Sigmoid colon (tissue), 7 donors: Measurements from ENCODE around the gene LDB2. TPM values are rescaled to one million over a fixed set of nuclear protein-coding genes. Genes with fewer than 3 reads are reported as not detected.
"Not testable (repeated sequence)": the region's sequence is repeated elsewhere in the genome, so short reads cannot be mapped to it uniquely, and the experiment has no call there.

ENCODE experiments used
- DNase-seq: peaks from one replicate; pipeline ENCODE4 v3.0.0-alpha.2; 2019
- H3K27ac ChIP-seq, 4 donors: fragments of 200-600 bp; sonication (generic); one replicate each; pipeline ENCODE4 v1.5.1; 2016 to 2019; ENCODE audit warnings: mild to moderate bottlenecking in 1 of 4
- H3K27me3 ChIP-seq, 3 donors: fragments of 200-600 bp; sonication (generic); one replicate each; pipeline ENCODE4 v1.5.1; 2019; ENCODE audit warnings: mild to moderate bottlenecking in 1 of 3
- H3K36me3 ChIP-seq, 4 donors: fragments of 200-600 bp; sonication (generic); one replicate each; pipeline ENCODE4 v1.5.1; 2016 to 2019
- H3K4me1 ChIP-seq, 4 donors: fragments of 200-600 bp; sonication (generic); one replicate each; pipeline ENCODE4 v1.5.1; 2017 to 2019
- H3K4me3 ChIP-seq, 4 donors: fragments of 200-600 bp; sonication (generic); one replicate each; pipeline ENCODE4 v1.5.1; 2017 to 2019; ENCODE audit warnings: mild to moderate bottlenecking in 2 of 4, moderate library complexity in 1 of 4
- H3K9me3 ChIP-seq, 4 donors: fragments of 200-600 bp in 3 of 4; sonication (generic) in 3 of 4; one replicate each; pipeline versions ENCODE4 v1.5.1 to v1.6.1; 2013 to 2019
- CTCF ChIP-seq, 4 experiments: fragments of 450-650 bp in 3 of 4; fragments of 200-600 bp in 1 of 4; IDR thresholded peaks; one replicate each; pipeline ENCODE4 v1.5.1; 2016 to 2019; ENCODE audit warnings: antibody characterized with exemption in 4 of 4, mild to moderate bottlenecking in 3 of 4, moderate library complexity in 2 of 4
- EP300 ChIP-seq, 4 donors: sonication (generic); formaldehyde crosslinking; IDR thresholded peaks; one replicate each; pipeline ENCODE4 v1.6.1; 2017; ENCODE audit warnings: antibody characterized with exemption in 4 of 4
- POLR2A ChIP-seq, 2 donors: fragments of 450-650 bp; IDR thresholded peaks; one replicate each; pipeline ENCODE4 v1.6.1; 2016; ENCODE audit warnings: antibody characterized with exemption in 2 of 2, mild to moderate bottlenecking in 2 of 2, moderate library complexity in 2 of 2
- POLR2AphosphoS5 ChIP-seq, 4 donors: sonication (generic); formaldehyde crosslinking; IDR thresholded peaks; one replicate each; pipeline ENCODE4 v1.6.1; 2017; ENCODE audit warnings: antibody characterized with exemption in 4 of 4
- WGBS, 2 donors: extraction: QIAGEN DNeasy Blood & Tissue Kit; methylation state at CpG; one replicate each; pipeline ENCODE4 v1.1.7; 2013; 5-methylcytosine and 5-hydroxymethylcytosine counted together
- intact Hi-C: fragments of 100-400 bp; cut with DNase I; formaldehyde crosslinking; loops from one replicate; pipeline ENCODE4 v1.15.1; 2023
- polyA plus RNA-seq, 3 donors: library from polyadenylated mRNA; stranded (reverse); fragments of 200-250 nt; gene quantifications; one replicate each; pipeline ENCODE4 v1.2.3, GENCODE V29; 2013
- total RNA-seq, 4 donors: library from RNA; depleted of rRNA; stranded (reverse); fragments of >200 nt; gene quantifications; one replicate each; pipeline ENCODE4 v1.1.0, GENCODE V29; 2016
- donor health status: healthy with polysubstance abuse.
- donor health status: Bipolar disorder and iron deficiency.
- donor health status: healthy.

Gene LDB2
- total and polyA plus RNA-seq, 7 donors, result 2.1 to 28.5 (median 18.3) TPM

- WGBS, 2 donors, result 84 to 88% methylated on average over 4 of the region's 4 CpGs
- H3K4me3 ChIP-seq, result no peak overlapping the region
These were observed 325.8 kb downstream of the LDB2 start for GRCh38 chr4:16572631-16573030.

GRCh38 chr4:16572161-16572560 is 326.3 kb downstream of the LDB2 start:
- DNase-seq, result no peak
- Histone ChIP-seq H3K27me3 (no peaks in the 10 kb centered on the region), H3K4me1 (peaks cover 0 to 4% (median 0%) of the 10 kb centered on the region in 4 donors), H3K4me3 (no peak overlapping the region), H3K27ac (no peak overlapping the region), H3K9me3 (no peaks in the 10 kb centered on the region), H3K36me3 (no peaks in the 10 kb centered on the region)
- intact Hi-C loops, result no loop called here
- 88 to 92% methylated on average over 3 of the region's 3 CpGs for WGBS, 2 donors
- TF ChIP-seq POLR2A (IDR thresholded peaks at IDR 0.05), result no peak
- TF ChIP-seq CTCF (IDR thresholded peaks at IDR 0.05), result no peak

More at GRCh38 chr4:16572631-16573030, 325.8 kb downstream of the LDB2 start:
- no peak for TF ChIP-seq EP300 (IDR thresholded peaks at IDR 0.05)
- TF ChIP-seq POLR2AphosphoS5 (IDR thresholded peaks at IDR 0.05), result no peak
- TF ChIP-seq CTCF (IDR thresholded peaks at IDR 0.05), result no peak
- TF ChIP-seq POLR2A (IDR thresholded peaks at IDR 0.05), result no peak
- no peak overlapping the region for H3K27ac ChIP-seq
- no peaks in the 10 kb centered on the region for H3K9me3 ChIP-seq
- H3K27me3 ChIP-seq, result no peaks in the 10 kb centered on the region
- no peak for DNase-seq
- H3K36me3 ChIP-seq, result no peaks in the 10 kb centered on the region
- intact Hi-C loops, result no loop called here
- H3K4me1 ChIP-seq, result peaks cover 0 to 4% (median 0%) of the 10 kb centered on the region in 4 donors

GRCh38 chr4:16569790-16570189 is 328.7 kb downstream of the LDB2 start:
- Histone ChIP-seq H3K27me3 (no peaks in the 10 kb centered on the region), H3K36me3 (no peaks in the 10 kb centered on the region), H3K27ac (no peak overlapping the region), H3K9me3 (no peaks in the 10 kb centered on the region), H3K4me3 (no peak overlapping the region), H3K4me1 (peaks cover 0 to 4% (median 0%) of the 10 kb centered on the region in 4 donors)
- DNase-seq, result no peak
- 83 to 86% methylated on average over 2 of the region's 2 CpGs for WGBS, 2 donors
- TF ChIP-seq CTCF (IDR thresholded peaks at IDR 0.05), result no peak
- no peak for TF ChIP-seq POLR2AphosphoS5 (IDR thresholded peaks at IDR 0.05)
- no peak for TF ChIP-seq POLR2A (IDR thresholded peaks at IDR 0.05)
- TF ChIP-seq EP300 (IDR thresholded peaks at IDR 0.05), result no peak
- intact Hi-C loops, result no loop called here

- H3K36me3 ChIP-seq, H3K4me3 ChIP-seq, H3K4me1 ChIP-seq, H3K27me3 ChIP-seq, intact Hi-C loops, H3K27ac ChIP-seq, H3K9me3 ChIP-seq, DNase-seq: not testable (repeated sequence)
- WGBS, 2 donors, result 88 to 93% methylated on average over 14 of the region's 14 CpGs
These were observed 341.1 kb downstream of the LDB2 start for GRCh38 chr4:16557316-16557715.

- no peak for DNase-seq
- Histone ChIP-seq H3K4me1 (no peaks in the 10 kb centered on the region), H3K4me3 (no peak overlapping the region), H3K27ac (no peak overlapping the region), H3K36me3 (no peaks in the 10 kb centered on the region), H3K9me3 (no peaks in the 10 kb centered on the region), H3K27me3 (no peaks in the 10 kb centered on the region)
- intact Hi-C loops, result no loop called here
- TF ChIP-seq POLR2AphosphoS5 (IDR thresholded peaks at IDR 0.05), result no peak
- TF ChIP-seq POLR2A (IDR thresholded peaks at IDR 0.05), result no peak
- TF ChIP-seq CTCF (IDR thresholded peaks at IDR 0.05), result no peak
- TF ChIP-seq EP300 (IDR thresholded peaks at IDR 0.05), result no peak
- 85 to 90% methylated on average over 4 of the region's 4 CpGs for WGBS, 2 donors
These were observed 343.3 kb downstream of the LDB2 start for GRCh38 chr4:16555156-16555555.
